Adrenal gland (tissue), 12 donors: Measurements from ENCODE around the gene PRG2. TPM values are rescaled to one million over a fixed set of nuclear protein-coding genes. Genes with fewer than 3 reads are reported as not detected.

Experiments
- DNase-seq, 7 donors: peaks; one replicate each; pipeline ENCODE4 v3.0.0-alpha.2; 2019 to 2020
- H3K27ac ChIP-seq, 5 donors: fragments of 200-600 bp; sonication (generic) in 4 of 5; 1 replicate in 3 of 5; 2 replicates in 2 of 5; pipeline versions ENCODE4 v1.5.1 to v1.8.0; 2016 to 2020; ENCODE audit warnings: mild to moderate bottlenecking in 1 of 5
- H3K27me3 ChIP-seq: fragments of 200-600 bp; 2 replicates; pipeline ENCODE4 v1.8.0; 2021
- H3K36me3 ChIP-seq, 2 donors: fragments of 200-600 bp; replicated peaks in 1 of 2; 1 replicate in 1 of 2; 2 replicates in 1 of 2; pipeline versions ENCODE4 v1.5.1 to v1.8.0; 2018 to 2022
- H3K4me1 ChIP-seq, 2 donors: fragments of 200-600 bp; replicated peaks in 1 of 2; 1 replicate in 1 of 2; 2 replicates in 1 of 2; pipeline versions ENCODE4 v1.5.1 to v1.8.0; 2018 to 2021
- H3K4me3 ChIP-seq, 4 donors: fragments of 200-600 bp; sonication (generic) in 3 of 4; one replicate each; pipeline ENCODE4 v1.5.1; 2016 to 2018
- H3K9me3 ChIP-seq, 3 donors: fragments of 200-600 bp; sonication (generic) in 1 of 3; replicated peaks in 1 of 3; 1 replicate in 2 of 3; 2 replicates in 1 of 3; pipeline versions ENCODE4 v1.5.1 to v1.8.0; 2016 to 2021
- CTCF ChIP-seq, 6 experiments: fragments of 450-650 bp in 4 of 6; fragments of 200-600 bp in 2 of 6; sonication (generic) in 1 of 6; IDR thresholded peaks; 1 replicate in 5 of 6; 2 replicates in 1 of 6; pipeline versions ENCODE4 v1.5.1 to v1.8.0; 2016 to 2021; ENCODE audit warnings: antibody characterized with exemption in 6 of 6, mild to moderate bottlenecking in 2 of 6, moderate library complexity in 1 of 6
- POLR2A ChIP-seq, 2 donors: fragments of 450-650 bp; IDR thresholded peaks; one replicate each; pipeline ENCODE4 v1.6.1; 2017; ENCODE audit warnings: antibody characterized with exemption in 2 of 2, mild to moderate bottlenecking in 2 of 2, moderate library complexity in 1 of 2
- WGBS, 4 donors: extraction: QIAGEN DNeasy Blood & Tissue Kit in 2 of 4; methylation state at CpG; one replicate each; pipeline versions ENCODE4 v1.1.5 to v1.1.7; 2013 to 2017; 5-methylcytosine and 5-hydroxymethylcytosine counted together
- intact Hi-C, 2 donors: fragments of 100-400 bp; cut with DNase I; formaldehyde crosslinking; loops; one replicate each; pipeline versions ENCODE4 v1.14.1 to v1.15.0; 2022 to 2023
- polyA plus RNA-seq, 3 donors: library from polyadenylated mRNA; stranded (reverse); fragments of 200-250 nt in 2 of 3; fragments of 350-450 nt in 1 of 3; fragmentation: Illumina TruSeq in 1 of 3; extraction: RNeasy Lipid Tissue Mini Kit (QIAGEN cat#74804) in 1 of 3; gene quantifications; one replicate each; pipeline ENCODE4 v1.2.3, GENCODE V29; 2013 to 2014
- total RNA-seq, 9 donors: library from RNA; depleted of rRNA in 4 of 9; stranded (reverse); fragments of >200 nt in 4 of 9; fragments of 120-200 nt in 1 of 9; fragmentation: NEBNext Ultra II Directional in 1 of 9; extraction: Animal tissue kit (Norgen Biotek cat#: 25700) in 1 of 9; gene quantifications; one replicate each; pipeline versions ENCODE4 v1.1.0 to v1.2.4, GENCODE V29; 2013 to 2023
- donor health status: healthy with polysubstance abuse.
- donor health status: Bipolar disorder and iron deficiency.
- donor health status: DM: yes; HTN: yes; CAD: no.
- donor health status: DM: no; HTN: no; CAD: no.
- donor health status: DM: no; HTN: no; CAD: no.
- donor health status: DM: yes; HTN: yes; CAD: no.

PRG2 gene
- total and polyA plus RNA-seq, 12 donors: 0.24 to 0.97 (median 0.27) TPM; not detected in 8

- Histone ChIP-seq H3K4me3 (peak overlapping the region in 1 of 4 donors; percentile 29), H3K27me3 (no peaks in the 10 kb centered on the region), H3K4me1 (peaks cover 36 to 59% of the 10 kb centered on the region in 2 donors), H3K27ac (peak overlapping the region in 4 of 5 donors; percentile 25 to 96 (median 59)), H3K36me3 (peaks cover 0 to 17% of the 10 kb centered on the region in 2 donors), H3K9me3 (no peaks in the 10 kb centered on the region)
- WGBS, 4 donors: 47 to 61% (median 55%) methylated on average over 9 of the region's 9 CpGs
- intact Hi-C loops: no loop called here
- DNase-seq: peak; percentile 25 to 83 (median 61)
- TF ChIP-seq POLR2A (IDR thresholded peaks at IDR 0.05) (no peak), CTCF (IDR thresholded peaks at IDR 0.05) (no peak)
These were observed 33.8 kb upstream of the PRG2 start for GRCh38 chr11:57424137-57424791.

- WGBS, 4 donors: 87 to 96% (median 91%) methylated on average over 4 of the region's 4 CpGs
- TF ChIP-seq CTCF (IDR thresholded peaks at IDR 0.05): no peak
- no peak for TF ChIP-seq POLR2A (IDR thresholded peaks at IDR 0.05)
- H3K9me3 ChIP-seq: no peaks in the 10 kb centered on the region
- intact Hi-C loops: no loop called here
- DNase-seq: no peak
- H3K4me1 ChIP-seq: peaks cover 36 to 52% of the 10 kb centered on the region in 2 donors
- H3K27ac ChIP-seq: no peak overlapping the region
- peaks cover 0 to 25% of the 10 kb centered on the region in 2 donors for H3K36me3 ChIP-seq
- H3K27me3 ChIP-seq: no peaks in the 10 kb centered on the region
- no peak overlapping the region for H3K4me3 ChIP-seq
These were observed 32.2 kb upstream of the PRG2 start for GRCh38 chr11:57422669-57423068.

DNA sequence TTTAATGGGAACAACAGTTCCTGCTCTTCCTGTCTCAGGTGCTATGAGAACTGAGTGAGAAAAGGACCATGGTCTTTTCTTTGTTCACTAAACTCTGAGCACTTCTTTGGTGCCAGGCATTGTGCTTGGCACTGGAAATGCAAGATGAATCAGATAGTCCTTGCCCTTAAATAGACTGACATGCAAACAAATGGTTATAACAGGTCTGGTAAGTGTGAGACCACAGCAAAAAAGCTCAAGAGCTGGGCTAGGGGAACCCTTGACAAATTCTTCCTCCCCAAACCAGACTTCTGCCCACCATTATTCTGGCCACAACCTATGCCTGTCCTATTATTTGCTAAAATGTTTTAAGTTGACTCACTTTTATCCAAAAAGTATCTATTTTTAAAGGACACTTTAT, 31.4 kb upstream of the PRG2 start:
- Histone ChIP-seq H3K36me3 (peaks cover 0 to 34% of the 10 kb centered on the region in 2 donors), H3K9me3 (no peaks in the 10 kb centered on the region), H3K4me3 (no peak overlapping the region), H3K27me3 (no peaks in the 10 kb centered on the region), H3K27ac (no peak overlapping the region), H3K4me1 (peaks cover 28 to 44% of the 10 kb centered on the region in 2 donors)
- DNase-seq: no peak
- TF ChIP-seq CTCF (IDR thresholded peaks at IDR 0.05) (no peak), POLR2A (IDR thresholded peaks at IDR 0.05) (no peak)
- intact Hi-C loops: no loop called here

- H3K4me1 ChIP-seq: peaks cover 20 to 36% of the 10 kb centered on the region in 2 donors
- H3K9me3 ChIP-seq: no peaks in the 10 kb centered on the region
- H3K4me3 ChIP-seq: no peak overlapping the region
- peaks cover 0 to 41% of the 10 kb centered on the region in 2 donors for H3K36me3 ChIP-seq
- 96 to 100% (median 98%) methylated on average over 3 to 4 of the region's 4 CpGs for WGBS, 4 donors
- TF ChIP-seq POLR2A (IDR thresholded peaks at IDR 0.05) (no peak), CTCF (IDR thresholded peaks at IDR 0.05) (no peak)
- H3K27me3 ChIP-seq: no peaks in the 10 kb centered on the region
- H3K27ac ChIP-seq: no peak overlapping the region
- no peak for DNase-seq
- intact Hi-C loops: no loop called here
These were observed 30.6 kb upstream of the PRG2 start for GRCh38 chr11:57421066-57421465.
